ENCODE results near the gene NGF. TPM values are rescaled to one million over a fixed set of nuclear protein-coding genes. Genes with fewer than 3 reads are reported as not detected.

The NGF gene
- total RNA-seq, 1 donor from 2014 or later: 2.1 TPM

DNA sequence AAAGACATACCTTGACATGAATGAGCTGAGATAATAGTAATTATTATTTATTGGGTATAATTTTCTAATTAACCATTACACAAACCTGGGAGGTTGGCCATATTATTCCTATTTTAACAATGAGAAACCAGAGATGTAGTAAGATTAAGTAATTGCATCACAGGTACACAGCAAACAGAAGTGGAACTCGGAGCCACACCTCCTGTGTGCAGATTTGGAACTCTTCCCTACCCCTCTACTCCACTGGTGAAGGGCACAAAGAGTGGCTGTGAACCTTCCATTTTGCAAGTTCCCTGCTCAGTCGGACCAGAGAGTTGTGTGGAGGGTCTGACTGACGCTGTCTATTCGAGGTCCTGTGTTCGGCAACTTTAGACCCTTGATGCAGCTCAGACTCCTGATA is 45.0 kb downstream of the NGF start:
- Histone ChIP-seq H3K27ac (peak overlapping the region in 1 of 2 donors; percentile 53), H3K27me3 (no peaks in the 10 kb centered on the region), H3K4me3 (no peak overlapping the region), H3K4me1 (peaks cover 9 to 17% of the 10 kb centered on the region in 2 donors), H3K9me3 (no peaks in the 10 kb centered on the region), H3K36me3 (peaks cover 0 to 7% of the 10 kb centered on the region in 2 donors)
- intact Hi-C loops (cut with DNase I): no loop called here
- no peak for DNase-seq (ENCODE audit: low spot score in 2 of 2)
- TF ChIP-seq, protein P1, sequence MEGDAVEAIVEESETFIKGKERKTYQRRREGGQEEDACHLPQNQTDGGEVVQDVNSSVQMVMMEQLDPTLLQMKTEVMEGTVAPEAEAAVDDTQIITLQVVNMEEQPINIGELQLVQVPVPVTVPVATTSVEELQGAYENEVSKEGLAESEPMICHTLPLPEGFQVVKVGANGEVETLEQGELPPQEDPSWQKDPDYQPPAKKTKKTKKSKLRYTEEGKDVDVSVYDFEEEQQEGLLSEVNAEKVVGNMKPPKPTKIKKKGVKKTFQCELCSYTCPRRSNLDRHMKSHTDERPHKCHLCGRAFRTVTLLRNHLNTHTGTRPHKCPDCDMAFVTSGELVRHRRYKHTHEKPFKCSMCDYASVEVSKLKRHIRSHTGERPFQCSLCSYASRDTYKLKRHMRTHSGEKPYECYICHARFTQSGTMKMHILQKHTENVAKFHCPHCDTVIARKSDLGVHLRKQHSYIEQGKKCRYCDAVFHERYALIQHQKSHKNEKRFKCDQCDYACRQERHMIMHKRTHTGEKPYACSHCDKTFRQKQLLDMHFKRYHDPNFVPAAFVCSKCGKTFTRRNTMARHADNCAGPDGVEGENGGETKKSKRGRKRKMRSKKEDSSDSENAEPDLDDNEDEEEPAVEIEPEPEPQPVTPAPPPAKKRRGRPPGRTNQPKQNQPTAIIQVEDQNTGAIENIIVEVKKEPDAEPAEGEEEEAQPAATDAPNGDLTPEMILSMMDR (IDR thresholded peaks at IDR 0.05): no peak

DNA sequence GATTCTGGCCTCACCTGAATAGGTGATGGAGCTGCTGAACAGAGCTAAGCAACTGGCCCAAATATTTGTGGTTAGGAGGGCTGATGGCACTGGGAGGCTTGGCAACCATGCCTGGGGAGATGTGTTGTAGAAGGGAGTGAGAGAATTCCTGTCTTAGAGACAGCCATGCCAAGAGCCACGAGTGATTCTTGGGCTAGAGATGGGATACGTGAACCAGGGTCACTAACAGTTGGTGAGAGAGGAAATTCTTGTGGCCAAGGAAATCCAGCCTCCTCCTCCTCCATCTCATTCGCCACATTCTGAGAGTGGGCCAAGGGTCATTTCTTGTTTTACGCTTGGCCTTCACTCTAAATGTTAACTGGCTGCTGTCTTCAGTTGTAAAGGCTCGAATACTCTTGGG is 46.3 kb downstream of the NGF start:
- Histone ChIP-seq H3K27ac (no peak overlapping the region), H3K4me1 (peaks cover 9 to 14% of the 10 kb centered on the region in 2 donors), H3K36me3 (peaks cover 0 to 9% of the 10 kb centered on the region in 2 donors), H3K27me3 (no peaks in the 10 kb centered on the region), H3K9me3 (no peaks in the 10 kb centered on the region), H3K4me3 (no peak overlapping the region)
- no peak for DNase-seq (ENCODE audit: low spot score in 2 of 2)
- TF ChIP-seq, protein P1 (IDR thresholded peaks at IDR 0.05): no peak
- intact Hi-C loops (cut with DNase I): no loop called here

DNA sequence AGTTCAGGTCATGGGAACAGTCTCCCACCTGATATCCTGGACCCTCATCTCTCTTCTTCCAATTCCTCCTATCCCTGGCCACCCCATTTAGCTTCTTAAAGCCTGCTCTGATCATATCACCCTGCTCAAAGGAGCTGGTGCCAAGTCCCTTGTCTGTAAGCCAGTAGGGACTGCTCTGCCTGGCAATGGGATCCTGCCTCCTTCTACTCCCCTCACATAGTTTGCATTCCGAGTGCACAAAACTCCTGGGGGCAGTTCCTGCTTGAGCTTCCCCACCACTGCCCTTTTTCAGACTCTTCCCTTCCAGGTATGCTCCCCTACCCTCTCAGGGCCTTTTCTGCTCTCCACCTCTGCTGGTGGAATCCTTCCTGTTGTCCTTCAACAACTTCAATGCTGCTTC is 48.1 kb downstream of the NGF start:
- TF ChIP-seq, protein P1 (IDR thresholded peaks at IDR 0.05): no peak
- H3K4me1 ChIP-seq: peaks cover 4 to 11% of the 10 kb centered on the region in 2 donors
- intact Hi-C loops (cut with DNase I): loop anchor here (5.0 to 10.0 kb wide), 2 partner anchors 142 to 305 kb away; no protein-coding TSS in a partner anchor
- no peaks in the 10 kb centered on the region for H3K9me3 ChIP-seq
- H3K4me3 ChIP-seq: no peak overlapping the region
- peak overlapping the region in 1 of 2 donors; percentile 13 for H3K27ac ChIP-seq
- no peaks in the 10 kb centered on the region for H3K27me3 ChIP-seq
- no peak for DNase-seq (ENCODE audit: low spot score in 2 of 2)
- peaks cover 0 to 23% of the 10 kb centered on the region in 2 donors for H3K36me3 ChIP-seq

DNA sequence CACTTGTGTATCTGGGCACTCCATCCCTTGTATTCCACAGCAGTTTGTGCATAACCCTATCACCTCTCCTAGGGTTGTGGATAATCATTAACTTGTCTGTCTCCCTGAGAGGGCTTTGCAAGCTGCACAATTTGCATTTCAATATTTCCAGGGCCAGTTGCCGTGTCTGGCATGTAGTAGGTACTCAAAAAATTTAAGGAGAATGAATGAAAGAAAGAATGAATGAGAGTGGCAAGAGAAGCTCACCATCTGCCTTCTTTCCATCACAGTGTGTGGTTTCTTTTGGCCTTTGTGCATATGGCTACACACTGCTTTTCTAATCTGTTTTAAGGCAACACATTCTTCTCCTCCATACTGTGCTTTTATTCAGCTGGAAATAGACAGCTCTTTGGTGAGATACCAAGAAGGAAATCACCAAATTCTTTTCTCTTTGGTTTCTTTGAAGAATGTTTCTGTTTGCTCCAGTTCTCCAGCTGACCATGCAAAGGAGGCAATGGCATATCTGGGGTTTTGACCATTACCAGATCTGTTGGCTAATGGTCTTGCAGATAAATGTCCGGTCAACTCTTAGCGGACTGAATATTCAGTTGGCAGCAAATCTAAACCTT is 49.4 kb downstream of the NGF start:
- intact Hi-C loops (cut with DNase I): loop anchor here (5.0 to 10.0 kb wide), 2 partner anchors 144 to 306 kb away; no protein-coding TSS in a partner anchor
- H3K27me3 ChIP-seq: no peaks in the 10 kb centered on the region
- DNase-seq (ENCODE audit: low spot score in 2 of 2): no peak
- TF ChIP-seq, protein P1 (IDR thresholded peaks at IDR 0.05): no peak
- H3K9me3 ChIP-seq: no peaks in the 10 kb centered on the region
- H3K36me3 ChIP-seq: peaks cover 0 to 23% of the 10 kb centered on the region in 2 donors
- H3K4me1 ChIP-seq: peaks cover 11 to 19% of the 10 kb centered on the region in 2 donors
- no peak overlapping the region for H3K27ac ChIP-seq
- no peak overlapping the region for H3K4me3 ChIP-seq

DNA sequence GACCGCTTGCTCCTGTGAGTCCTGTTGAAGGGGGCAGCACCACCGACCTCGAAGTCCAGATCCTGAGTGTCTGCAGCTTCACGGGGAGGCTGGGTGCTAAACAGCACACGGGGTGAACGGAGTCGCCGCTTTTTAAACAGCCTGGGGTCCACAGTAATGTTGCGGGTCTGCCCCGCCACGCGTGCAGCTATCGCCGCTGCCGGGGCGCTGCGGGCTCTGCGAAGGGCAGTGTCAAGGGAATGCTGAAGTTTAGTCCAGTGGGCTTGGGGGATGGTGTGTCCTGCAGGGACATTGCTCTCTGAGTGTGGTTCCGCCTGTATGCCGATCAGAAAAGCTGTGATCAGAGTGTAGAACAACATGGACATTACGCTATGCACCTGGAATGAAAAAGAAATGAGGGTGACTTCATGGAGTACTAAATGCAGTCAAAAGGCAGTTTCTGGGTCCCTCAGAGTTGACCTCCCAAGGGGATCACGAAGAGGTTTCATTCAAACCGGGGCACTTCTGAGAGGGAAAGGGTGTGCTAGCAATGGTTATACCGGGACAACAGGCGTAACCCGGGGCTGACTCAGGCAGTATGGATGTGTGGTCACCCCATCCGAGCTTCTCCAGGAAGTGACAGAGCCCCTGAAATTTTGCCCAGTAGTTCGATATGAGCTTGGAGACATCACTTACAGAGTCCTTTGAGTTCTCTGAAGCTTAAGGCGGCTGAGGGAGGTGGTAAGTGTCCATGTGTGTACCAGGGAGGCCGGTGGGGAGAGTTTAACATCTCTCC is 51.4 kb downstream of the NGF start:
- Histone ChIP-seq H3K4me1 (peaks cover 11 to 31% of the 10 kb centered on the region in 2 donors), H3K9me3 (no peaks in the 10 kb centered on the region), H3K4me3 (no peak overlapping the region), H3K27me3 (no peaks in the 10 kb centered on the region), H3K27ac (no peak overlapping the region), H3K36me3 (peaks cover 0 to 19% of the 10 kb centered on the region in 2 donors)
- DNase-seq (ENCODE audit: low spot score in 2 of 2): no peak
- TF ChIP-seq, protein P1 (IDR thresholded peaks at IDR 0.05): no peak
- intact Hi-C loops (cut with DNase I): loop anchor here (5.0 to 10.0 kb wide), 2 partner anchors 146 to 308 kb away; no protein-coding TSS in a partner anchor

Measured in ascending aorta (tissue), 2 donors.